HG03521 (cell line): Measurements from ENCODE around the gene GALNT9.

ENCODE experiments used
- ATAC-seq: cut with Tn5 transposase; IDR thresholded peaks from one replicate; pipeline ENCODE4 v1.9.1; 2021; ENCODE audit warnings: mild to moderate bottlenecking, moderate library complexity; ENCODE audit not compliant: unreplicated experiment

Gene GALNT9

GRCh38 chr12:132344601-132345000, 15.2 kb upstream of the GALNT9 start:
- ATAC-seq = no peak

GRCh38 chr12:132344181-132344580, 14.8 kb upstream of the GALNT9 start:
- ATAC-seq = no peak

GRCh38 chr12:132343294-132344004, 14.1 kb upstream of the GALNT9 start:
- no peak for ATAC-seq

GRCh38 chr12:132342251-132343227, 13.2 kb upstream of the GALNT9 start:
- ATAC-seq = no peak

GRCh38 chr12:132341318-132342050, 12.1 kb upstream of the GALNT9 start:
- ATAC-seq = no peak

GRCh38 chr12:132340266-132341035, 11.1 kb upstream of the GALNT9 start:
- no peak for ATAC-seq

GRCh38 chr12:132339856-132340255, 10.5 kb upstream of the GALNT9 start:
- ATAC-seq = no peak

- ATAC-seq = no peak
Observed at GRCh38 chr12:132338781-132339180, 9.4 kb upstream of the GALNT9 start.

- no peak for ATAC-seq
Observed at GRCh38 chr12:132338311-132338710, 8.9 kb upstream of the GALNT9 start.

- ATAC-seq = no peak
Observed at GRCh38 chr12:132337557-132337956, 8.2 kb upstream of the GALNT9 start.

- no peak for ATAC-seq
Observed at GRCh38 chr12:132336451-132337413, 7.3 kb upstream of the GALNT9 start.

- ATAC-seq = no peak
Observed at GRCh38 chr12:132335179-132335756, 5.9 kb upstream of the GALNT9 start.

- no peak for ATAC-seq
Observed at GRCh38 chr12:132333766-132334165, 4.4 kb upstream of the GALNT9 start.

GRCh38 chr12:132333273-132333672, 3.9 kb upstream of the GALNT9 start:
- ATAC-seq = no peak

- ATAC-seq = no peak
Observed at GRCh38 chr12:132330549-132330881, 1.1 kb upstream of the GALNT9 start.

- ATAC-seq = no peak
Observed at GRCh38 chr12:132329720-132330548, 545 bp upstream of the GALNT9 start.

- ATAC-seq = no peak
Observed at GRCh38 chr12:132328282-132329029, 933 bp downstream of the GALNT9 start.
